ENCODE measurements around the gene GALNT9. TPM values are rescaled to one million over a fixed set of nuclear protein-coding genes. Genes with fewer than 3 reads are reported as not detected.

The GALNT9 gene
- polyA plus RNA-seq, 1 donor from 2014 or later = 13.5 TPM

DNA sequence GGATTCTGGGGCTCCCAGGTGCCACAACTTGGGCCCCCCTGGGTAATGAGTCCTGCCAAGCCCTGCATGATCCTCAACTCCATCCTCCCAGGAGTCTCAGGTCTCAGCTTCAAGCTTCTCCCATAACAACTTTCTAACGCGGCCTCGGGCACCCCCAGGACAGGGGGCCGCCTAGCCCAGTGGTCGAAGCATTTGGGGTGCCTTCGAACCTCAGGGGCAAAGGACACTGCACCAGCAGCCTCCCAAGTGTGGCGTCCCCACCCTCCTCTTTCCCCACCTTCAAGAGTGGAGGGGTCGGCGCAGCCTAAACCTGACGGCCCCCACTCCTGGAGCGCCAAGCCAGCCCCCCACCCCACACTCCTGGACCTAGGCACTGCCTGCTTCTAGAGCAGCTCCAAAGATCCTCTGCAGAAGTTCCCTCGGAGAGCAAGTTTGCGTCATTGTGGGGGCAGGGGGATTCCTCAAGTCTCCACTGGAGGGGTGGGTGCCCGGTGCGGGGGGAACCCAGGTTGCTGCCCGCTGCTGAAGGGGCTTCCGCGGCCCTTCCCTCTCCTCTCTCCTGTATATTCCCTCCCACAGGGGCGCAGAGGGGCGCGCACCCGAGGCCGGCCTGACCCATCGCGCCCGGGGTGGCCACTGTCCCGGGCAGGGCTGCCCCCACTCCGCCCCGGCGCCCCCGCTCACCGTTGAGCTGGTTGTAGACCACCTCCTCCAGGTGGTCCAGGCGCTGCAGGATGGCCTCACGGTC lies 933 bp downstream of the GALNT9 start:
- peak overlapping the region; percentile 60 for H3K9ac ChIP-seq (ENCODE audit: low read length)
- no peak overlapping the region for H3K27ac ChIP-seq (ENCODE audit: low read length)
- peaks cover 37% of the 10 kb centered on the region for H3K27me3 ChIP-seq (ENCODE audit: insufficient read depth, low read depth, low read length)
- TF ChIP-seq REST (IDR thresholded peaks at IDR 0.05; ENCODE audit: borderline replicate concordance) (no peak), EP300 (conservative IDR thresholded peaks at IDR 0.05; ENCODE audit: poor library complexity, severe bottlenecking) (no peak), SMC3 (conservative IDR thresholded peaks at IDR 0.05; ENCODE audit: poor library complexity) (no peak), RAD21 (conservative IDR thresholded peaks at IDR 0.05) (no peak), POLR2AphosphoS5 (IDR thresholded peaks at IDR 0.05) (no peak), TAF1 (IDR thresholded peaks at IDR 0.05; ENCODE audit: low read depth) (no peak)
- TF ChIP-seq, protein P1, sequence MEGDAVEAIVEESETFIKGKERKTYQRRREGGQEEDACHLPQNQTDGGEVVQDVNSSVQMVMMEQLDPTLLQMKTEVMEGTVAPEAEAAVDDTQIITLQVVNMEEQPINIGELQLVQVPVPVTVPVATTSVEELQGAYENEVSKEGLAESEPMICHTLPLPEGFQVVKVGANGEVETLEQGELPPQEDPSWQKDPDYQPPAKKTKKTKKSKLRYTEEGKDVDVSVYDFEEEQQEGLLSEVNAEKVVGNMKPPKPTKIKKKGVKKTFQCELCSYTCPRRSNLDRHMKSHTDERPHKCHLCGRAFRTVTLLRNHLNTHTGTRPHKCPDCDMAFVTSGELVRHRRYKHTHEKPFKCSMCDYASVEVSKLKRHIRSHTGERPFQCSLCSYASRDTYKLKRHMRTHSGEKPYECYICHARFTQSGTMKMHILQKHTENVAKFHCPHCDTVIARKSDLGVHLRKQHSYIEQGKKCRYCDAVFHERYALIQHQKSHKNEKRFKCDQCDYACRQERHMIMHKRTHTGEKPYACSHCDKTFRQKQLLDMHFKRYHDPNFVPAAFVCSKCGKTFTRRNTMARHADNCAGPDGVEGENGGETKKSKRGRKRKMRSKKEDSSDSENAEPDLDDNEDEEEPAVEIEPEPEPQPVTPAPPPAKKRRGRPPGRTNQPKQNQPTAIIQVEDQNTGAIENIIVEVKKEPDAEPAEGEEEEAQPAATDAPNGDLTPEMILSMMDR (IDR thresholded peaks at IDR 0.05; ENCODE audit: poor library complexity, severe bottlenecking) = no peak
- H3F3A ChIP-seq (ENCODE audit: insufficient read depth, low read length, poor library complexity, severe bottlenecking) = no peaks in the 10 kb centered on the region
- no peak overlapping the region for H2AFZ ChIP-seq (ENCODE audit: low read depth, low read length)
- H3K9me3 ChIP-seq (ENCODE audit: low read length) = no peaks in the 10 kb centered on the region
- H4K20me1 ChIP-seq (ENCODE audit: insufficient read depth) = no peaks in the 10 kb centered on the region
- no peaks in the 10 kb centered on the region for H3K9me2 ChIP-seq (ENCODE audit: insufficient read depth, low read length)
- no peaks in the 10 kb centered on the region for H3K36me3 ChIP-seq (ENCODE audit: insufficient read depth, low read length)
- peak overlapping the region; percentile 72 for H3K4me3 ChIP-seq (ENCODE audit: low read length)
- H3K4me2 ChIP-seq (ENCODE audit: low read length) = peak overlapping the region; percentile 30
- no peaks in the 10 kb centered on the region for H3K79me2 ChIP-seq (replicated peaks; ENCODE audit: insufficient read depth, low read length)

DNA sequence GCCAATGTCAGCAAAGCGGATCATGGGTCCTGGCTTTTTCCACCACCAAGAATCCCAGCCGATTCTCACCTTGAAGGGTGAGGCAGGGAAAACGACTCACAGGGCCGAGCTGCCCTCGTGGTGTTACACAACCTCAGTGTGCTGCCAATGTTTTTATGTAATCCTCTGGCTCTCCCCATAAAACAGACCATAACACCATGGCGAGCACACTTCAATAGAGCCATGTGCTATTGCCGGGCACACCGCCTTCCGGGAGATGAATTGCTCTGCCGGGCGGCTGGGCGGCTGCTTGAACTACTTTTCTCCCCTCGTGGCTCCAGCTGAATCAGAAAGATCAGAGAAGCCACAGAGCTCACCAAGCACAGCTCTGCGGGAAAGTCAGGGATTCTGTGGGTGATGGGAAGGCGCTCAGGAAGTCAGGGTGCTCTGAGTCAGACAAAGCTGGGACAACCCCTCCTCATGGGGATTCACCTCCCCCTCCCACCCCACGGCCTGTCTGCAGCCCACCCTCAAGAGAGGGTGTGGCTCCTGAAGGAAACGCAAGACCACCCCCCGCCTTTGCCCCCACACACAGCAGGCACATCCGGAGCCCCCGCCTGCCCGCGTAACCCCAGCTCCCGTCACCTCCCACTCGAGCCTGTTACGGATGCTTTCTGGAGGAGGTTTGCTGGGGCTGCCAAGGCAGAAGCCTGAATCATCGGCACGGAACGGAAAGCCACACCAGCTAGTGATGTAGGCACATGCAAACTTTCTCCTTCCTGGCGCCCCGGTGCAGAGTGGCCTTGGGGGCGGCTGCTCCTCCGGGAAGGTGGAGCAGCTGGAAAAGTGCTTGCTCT lies 1.8 kb downstream of the GALNT9 start:
- Histone ChIP-seq H3K27ac (ENCODE audit: low read length) (no peak overlapping the region), H3K9me2 (ENCODE audit: insufficient read depth, low read length) (no peaks in the 10 kb centered on the region), H3K4me2 (ENCODE audit: low read length) (no peak overlapping the region), H3K36me3 (ENCODE audit: insufficient read depth, low read length) (no peaks in the 10 kb centered on the region), H3K9me3 (ENCODE audit: low read length) (no peaks in the 10 kb centered on the region), H4K20me1 (ENCODE audit: insufficient read depth) (no peaks in the 10 kb centered on the region), H3K9ac (ENCODE audit: low read length) (no peak overlapping the region), H3K4me3 (ENCODE audit: low read length) (peak overlapping the region; percentile 72), H3K27me3 (ENCODE audit: insufficient read depth, low read depth, low read length) (peaks cover 37% of the 10 kb centered on the region), H3K79me2 (replicated peaks; ENCODE audit: insufficient read depth, low read length) (no peaks in the 10 kb centered on the region), H3F3A (ENCODE audit: insufficient read depth, low read length, poor library complexity, severe bottlenecking) (no peaks in the 10 kb centered on the region), H2AFZ (ENCODE audit: low read depth, low read length) (no peak overlapping the region)
- TF ChIP-seq SMC3 (conservative IDR thresholded peaks at IDR 0.05; ENCODE audit: poor library complexity) (no peak), EZH2 (IDR thresholded peaks at IDR 0.05; ENCODE audit: borderline replicate concordance, insufficient read depth, low read length, poor library complexity, severe bottlenecking) (no peak), POLR2AphosphoS5 (IDR thresholded peaks at IDR 0.05) (no peak), REST (IDR thresholded peaks at IDR 0.05; ENCODE audit: borderline replicate concordance) (no peak), EP300 (conservative IDR thresholded peaks at IDR 0.05; ENCODE audit: poor library complexity, severe bottlenecking) (no peak), TAF1 (IDR thresholded peaks at IDR 0.05; ENCODE audit: low read depth) (no peak), RAD21 (conservative IDR thresholded peaks at IDR 0.05) (no peak)
- TF ChIP-seq, protein P1 (IDR thresholded peaks at IDR 0.05; ENCODE audit: poor library complexity, severe bottlenecking) = no peak
